ENCODE measurements around the gene TPPP3.
"Not testable (repeated sequence)": the region's sequence is repeated elsewhere in the genome, so short reads cannot be mapped to it uniquely, and the experiment has no call there.

TPPP3 gene

GRCh38 chr16:67356396-67356795, 36.9 kb downstream of the TPPP3 start:
- FAIRE-seq (no peak), DNase-seq (ENCODE audit: insufficient read length, low spot score) (no peak)

GRCh38 chr16:67352463-67352862, 40.8 kb downstream of the TPPP3 start:
- DNase-seq (ENCODE audit: insufficient read length, low spot score); FAIRE-seq: not testable (repeated sequence)

- DNase-seq (ENCODE audit: insufficient read length, low spot score) (no peak), FAIRE-seq (no peak)
Measured at GRCh38 chr16:67350324-67350723, 43.0 kb downstream of the TPPP3 start.

GRCh38 chr16:67349172-67349571, 44.1 kb downstream of the TPPP3 start:
- FAIRE-seq, result no peak
- DNase-seq (ENCODE audit: insufficient read length, low spot score), result no peak

- no peak for DNase-seq (ENCODE audit: insufficient read length, low spot score)
- FAIRE-seq, result no peak
Measured at GRCh38 chr16:67346341-67346740, 47.0 kb downstream of the TPPP3 start.

- DNase-seq (ENCODE audit: insufficient read length, low spot score) (no peak), FAIRE-seq (no peak)
Measured at GRCh38 chr16:67345401-67345800, 47.9 kb downstream of the TPPP3 start.

GRCh38 chr16:67342616-67343015, 50.7 kb downstream of the TPPP3 start:
- no peak for FAIRE-seq
- no peak for DNase-seq (ENCODE audit: insufficient read length, low spot score)

GRCh38 chr16:67341250-67341649, 52.0 kb downstream of the TPPP3 start:
- no peak for FAIRE-seq

More at GRCh38 chr16:67341250-67341649, 52.0 kb downstream of the TPPP3 start:
- DNase-seq (ENCODE audit: insufficient read length, low spot score), result no peak
